ENCODE results near the gene ITPKA. TPM values are rescaled to one million over a fixed set of nuclear protein-coding genes. Genes with fewer than 3 reads are reported as not detected.

Gene ITPKA
- total RNA-seq, 1 experiment from 2014 or later: 16.2 TPM

- TF ChIP-seq, protein P1, sequence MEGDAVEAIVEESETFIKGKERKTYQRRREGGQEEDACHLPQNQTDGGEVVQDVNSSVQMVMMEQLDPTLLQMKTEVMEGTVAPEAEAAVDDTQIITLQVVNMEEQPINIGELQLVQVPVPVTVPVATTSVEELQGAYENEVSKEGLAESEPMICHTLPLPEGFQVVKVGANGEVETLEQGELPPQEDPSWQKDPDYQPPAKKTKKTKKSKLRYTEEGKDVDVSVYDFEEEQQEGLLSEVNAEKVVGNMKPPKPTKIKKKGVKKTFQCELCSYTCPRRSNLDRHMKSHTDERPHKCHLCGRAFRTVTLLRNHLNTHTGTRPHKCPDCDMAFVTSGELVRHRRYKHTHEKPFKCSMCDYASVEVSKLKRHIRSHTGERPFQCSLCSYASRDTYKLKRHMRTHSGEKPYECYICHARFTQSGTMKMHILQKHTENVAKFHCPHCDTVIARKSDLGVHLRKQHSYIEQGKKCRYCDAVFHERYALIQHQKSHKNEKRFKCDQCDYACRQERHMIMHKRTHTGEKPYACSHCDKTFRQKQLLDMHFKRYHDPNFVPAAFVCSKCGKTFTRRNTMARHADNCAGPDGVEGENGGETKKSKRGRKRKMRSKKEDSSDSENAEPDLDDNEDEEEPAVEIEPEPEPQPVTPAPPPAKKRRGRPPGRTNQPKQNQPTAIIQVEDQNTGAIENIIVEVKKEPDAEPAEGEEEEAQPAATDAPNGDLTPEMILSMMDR (IDR thresholded peaks at IDR 0.05; ENCODE audit: insufficient read depth in 1 of 2, low read depth in 1 of 2, low read length in 1 of 2, severe bottlenecking in 1 of 2, unreplicated experiment in 1 of 2): no peak
- ChIA-PET CTCF (no interaction called here), POLR2A (no interaction called here)
- H3K4me1 Mint-ChIP-seq (ENCODE audit: low read depth, unreplicated experiment): no peaks in the 10 kb centered on the region
- no peak for DNase-seq
- no peaks in the 10 kb centered on the region for H3K27me3 Mint-ChIP-seq (ENCODE audit: insufficient read depth, unreplicated experiment)
- no TSS peak for BruUV-seq (replicated peaks)
- H3K36me3 Mint-ChIP-seq (ENCODE audit: insufficient read depth, unreplicated experiment): peaks cover 10% of the 10 kb centered on the region
- Histone ChIP-seq H3K27me3 (replicated peaks; ENCODE audit: control insufficient read depth, insufficient read depth, low read length) (no peaks in the 10 kb centered on the region), H3K4me1 (peaks cover 9% of the 10 kb centered on the region; the same call in 1 of the 2 replicates), H3K36me3 (ENCODE audit: control insufficient read depth, insufficient read depth, low read length) (no peaks in the 10 kb centered on the region; the same call in 1 of the 2 replicates), H3K4me3 (ENCODE audit: low read depth, low read length) (no peak overlapping the region), H3K9me3 (no peaks in the 10 kb centered on the region)
- no peak overlapping the region for H3K4me3 Mint-ChIP-seq (ENCODE audit: unreplicated experiment)
- no peak overlapping the region for H3K27ac Mint-ChIP-seq (ENCODE audit: unreplicated experiment)
- intact Hi-C loops (cut with micrococcal nuclease; ENCODE audit: unreplicated experiment): no loop called here
- H3K9me3 Mint-ChIP-seq (ENCODE audit: unreplicated experiment): no peaks in the 10 kb centered on the region
These were observed 5.6 kb downstream of the ITPKA start for GRCh38 chr15:41499109-41499851.

DNA sequence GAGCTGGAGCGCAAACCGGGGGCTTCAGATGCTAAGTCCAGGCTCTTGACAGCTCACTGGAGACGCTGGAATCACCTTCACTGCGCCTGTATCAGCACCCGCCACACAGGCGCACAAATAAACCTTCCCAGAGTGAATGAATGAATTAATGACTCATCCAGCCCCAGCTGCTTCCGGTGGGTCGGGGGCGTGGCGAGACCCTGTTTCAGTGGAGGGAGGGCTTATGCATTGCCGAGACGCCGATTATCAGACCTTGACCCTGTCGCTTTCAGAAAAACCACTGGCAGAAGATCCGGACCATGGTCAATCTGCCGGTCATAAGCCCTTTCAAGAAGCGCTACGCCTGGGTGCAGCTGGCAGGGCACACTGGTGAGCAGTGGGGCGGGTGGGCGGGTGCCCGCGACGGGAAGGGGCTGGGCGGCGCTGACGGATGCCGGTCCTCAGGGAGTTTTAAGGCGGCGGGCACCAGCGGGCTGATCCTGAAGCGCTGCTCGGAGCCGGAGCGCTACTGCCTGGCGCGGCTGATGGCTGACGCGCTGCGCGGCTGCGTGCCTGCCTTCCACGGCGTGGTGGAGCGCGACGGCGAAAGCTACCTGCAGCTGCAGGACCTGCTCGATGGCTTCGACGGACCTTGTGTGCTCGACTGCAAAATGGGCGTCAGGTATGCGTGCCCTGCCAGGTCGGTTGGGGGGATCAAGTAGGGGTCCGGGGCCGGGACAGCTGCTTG is 7.7 kb downstream of the ITPKA start:
- CTCF ChIA-PET: no interaction called here
- no peaks in the 10 kb centered on the region for H3K27me3 ChIP-seq (replicated peaks; ENCODE audit: control insufficient read depth, insufficient read depth, low read length)
- POLR2A ChIA-PET: no interaction called here
- intact Hi-C loops (cut with micrococcal nuclease; ENCODE audit: unreplicated experiment): no loop called here
- no peaks in the 10 kb centered on the region for H3K9me3 ChIP-seq
- Mint-ChIP-seq H3K9me3 (ENCODE audit: unreplicated experiment) (no peaks in the 10 kb centered on the region), H3K4me3 (ENCODE audit: unreplicated experiment) (no peak overlapping the region), H3K27me3 (ENCODE audit: insufficient read depth, unreplicated experiment) (no peaks in the 10 kb centered on the region), H3K4me1 (ENCODE audit: low read depth, unreplicated experiment) (no peaks in the 10 kb centered on the region), H3K36me3 (ENCODE audit: insufficient read depth, unreplicated experiment) (peaks cover 10% of the 10 kb centered on the region), H3K27ac (ENCODE audit: unreplicated experiment) (no peak overlapping the region)
- BruUV-seq (replicated peaks): no TSS peak
- no peak overlapping the region for H3K4me3 ChIP-seq (ENCODE audit: low read depth, low read length)
- H3K4me1 ChIP-seq: peaks cover 6% of the 10 kb centered on the region; the same call in 1 of the 2 replicates
- H3K36me3 ChIP-seq (ENCODE audit: control insufficient read depth, insufficient read depth, low read length): no peaks in the 10 kb centered on the region; the same call in 1 of the 2 replicates
- DNase-seq: no peak
- TF ChIP-seq, protein P1 (IDR thresholded peaks at IDR 0.05; ENCODE audit: insufficient read depth in 1 of 2, low read depth in 1 of 2, low read length in 1 of 2, severe bottlenecking in 1 of 2, unreplicated experiment in 1 of 2): no peak

- POLR2A ChIA-PET: no interaction called here
- peaks cover 10% of the 10 kb centered on the region for H3K36me3 Mint-ChIP-seq (ENCODE audit: insufficient read depth, unreplicated experiment)
- CTCF ChIA-PET: no interaction called here
- intact Hi-C loops (cut with micrococcal nuclease; ENCODE audit: unreplicated experiment): no loop called here
- Histone ChIP-seq H3K4me3 (ENCODE audit: low read depth, low read length) (no peak overlapping the region), H3K4me1 (no peaks in the 10 kb centered on the region), H3K27me3 (replicated peaks; ENCODE audit: control insufficient read depth, insufficient read depth, low read length) (no peaks in the 10 kb centered on the region), H3K9me3 (no peaks in the 10 kb centered on the region), H3K36me3 (ENCODE audit: control insufficient read depth, insufficient read depth, low read length) (no peaks in the 10 kb centered on the region; the same call in 1 of the 2 replicates)
- no peaks in the 10 kb centered on the region for H3K9me3 Mint-ChIP-seq (ENCODE audit: unreplicated experiment)
- H3K4me3 Mint-ChIP-seq (ENCODE audit: unreplicated experiment): no peak overlapping the region
- TF ChIP-seq, protein P1 (IDR thresholded peaks at IDR 0.05; ENCODE audit: insufficient read depth in 1 of 2, low read depth in 1 of 2, low read length in 1 of 2, severe bottlenecking in 1 of 2, unreplicated experiment in 1 of 2): no peak
- no peak for DNase-seq
- H3K27me3 Mint-ChIP-seq (ENCODE audit: insufficient read depth, unreplicated experiment): no peaks in the 10 kb centered on the region
- no TSS peak for BruUV-seq (replicated peaks)
- H3K27ac Mint-ChIP-seq (ENCODE audit: unreplicated experiment): no peak overlapping the region
- no peaks in the 10 kb centered on the region for H3K4me1 Mint-ChIP-seq (ENCODE audit: low read depth, unreplicated experiment)
These were observed 8.5 kb downstream of the ITPKA start for GRCh38 chr15:41501931-41502794.
